Measurements from ENCODE around the gene GJC1.

GJC1 gene

GRCh38 chr17:44757918-44758413 lies 72.1 kb downstream of the GJC1 start:
- TF ChIP-seq REST (IDR thresholded peaks at IDR 0.05; ENCODE audit: insufficient read depth in 1 of 2, low read depth in 2 of 2, low read length in 2 of 2) (no peak), SIN3A (IDR thresholded peaks at IDR 0.05; ENCODE audit: borderline replicate concordance, insufficient read depth, low read length) (no peak), POLR2AphosphoS5 (IDR thresholded peaks at IDR 0.05; ENCODE audit: low read depth, low read length) (no peak), TAF1 (IDR thresholded peaks at IDR 0.05; ENCODE audit: borderline replicate concordance, insufficient read depth, low read length) (no peak), FOXP2 (optimal IDR thresholded peaks at IDR 0.05; ENCODE audit: borderline replicate concordance, extremely low read depth, extremely low read length, insufficient read depth) (no peak)

GRCh38 chr17:44757045-44757917 lies 72.8 kb downstream of the GJC1 start:
- TF ChIP-seq POLR2AphosphoS5 (IDR thresholded peaks at IDR 0.05; ENCODE audit: low read depth, low read length) (no peak), REST (IDR thresholded peaks at IDR 0.05; ENCODE audit: insufficient read depth in 1 of 2, low read depth in 2 of 2, low read length in 2 of 2) (no peak), TAF1 (IDR thresholded peaks at IDR 0.05; ENCODE audit: borderline replicate concordance, insufficient read depth, low read length) (no peak), FOXP2 (optimal IDR thresholded peaks at IDR 0.05; ENCODE audit: borderline replicate concordance, extremely low read depth, extremely low read length, insufficient read depth) (no peak), SIN3A (IDR thresholded peaks at IDR 0.05; ENCODE audit: borderline replicate concordance, insufficient read depth, low read length) (no peak)

GRCh38 chr17:44754276-44754675 lies 75.8 kb downstream of the GJC1 start:
- no peak for TF ChIP-seq SIN3A (IDR thresholded peaks at IDR 0.05; ENCODE audit: borderline replicate concordance, insufficient read depth, low read length)

GRCh38 chr17:44752953-44753861 lies 76.9 kb downstream of the GJC1 start:
- TF ChIP-seq FOXP2 (optimal IDR thresholded peaks at IDR 0.05; ENCODE audit: borderline replicate concordance, extremely low read depth, extremely low read length, insufficient read depth) (no peak), REST (IDR thresholded peaks at IDR 0.05; ENCODE audit: insufficient read depth in 1 of 2, low read depth in 2 of 2, low read length in 2 of 2) (no peak), TAF1 (IDR thresholded peaks at IDR 0.05; ENCODE audit: borderline replicate concordance, insufficient read depth, low read length) (no peak), POLR2AphosphoS5 (IDR thresholded peaks at IDR 0.05; ENCODE audit: low read depth, low read length) (no peak)

- TF ChIP-seq POLR2AphosphoS5 (IDR thresholded peaks at IDR 0.05; ENCODE audit: low read depth, low read length) (no peak), REST (IDR thresholded peaks at IDR 0.05; ENCODE audit: insufficient read depth in 1 of 2, low read depth in 2 of 2, low read length in 2 of 2) (no peak), SIN3A (IDR thresholded peaks at IDR 0.05; ENCODE audit: borderline replicate concordance, insufficient read depth, low read length) (no peak), FOXP2 (optimal IDR thresholded peaks at IDR 0.05; ENCODE audit: borderline replicate concordance, extremely low read depth, extremely low read length, insufficient read depth) (no peak), TAF1 (IDR thresholded peaks at IDR 0.05; ENCODE audit: borderline replicate concordance, insufficient read depth, low read length) (no peak)
Observed at GRCh38 chr17:44751806-44752205, 78.3 kb downstream of the GJC1 start.
